GM18907 (cell line): ENCODE measurements around the gene NLRP1.
"Not testable (repeated sequence)": the region's sequence is repeated elsewhere in the genome, so short reads cannot be mapped to it uniquely, and the experiment has no call there.

Experiments used
- ATAC-seq: cut with Tn5 transposase; IDR thresholded peaks from one replicate; pipeline ENCODE4 v1.9.1; 2021; ENCODE audit warnings: mild to moderate bottlenecking, moderate library complexity; ENCODE audit not compliant: unreplicated experiment

The NLRP1 gene

DNA sequence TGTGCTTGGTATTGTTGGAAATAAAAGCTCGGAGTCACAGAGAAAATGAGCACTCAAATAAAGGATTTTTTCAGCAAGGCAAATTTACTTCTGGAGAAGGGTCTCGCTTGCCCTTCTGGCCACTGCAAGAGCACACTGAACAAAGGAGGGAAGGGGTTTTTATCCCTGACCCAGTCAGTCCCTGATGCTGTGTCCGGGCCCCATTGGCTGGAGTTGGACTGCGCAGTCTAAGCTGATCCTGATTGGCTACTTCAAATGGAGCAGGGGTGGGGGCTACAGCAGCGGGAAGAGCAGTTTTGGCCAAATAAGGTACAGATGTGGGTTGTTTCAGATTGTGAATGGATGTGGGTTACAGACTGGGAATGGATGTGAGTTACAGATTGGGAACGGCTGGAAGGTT is 4.3 kb upstream of the NLRP1 start:
- no peak for ATAC-seq

DNA sequence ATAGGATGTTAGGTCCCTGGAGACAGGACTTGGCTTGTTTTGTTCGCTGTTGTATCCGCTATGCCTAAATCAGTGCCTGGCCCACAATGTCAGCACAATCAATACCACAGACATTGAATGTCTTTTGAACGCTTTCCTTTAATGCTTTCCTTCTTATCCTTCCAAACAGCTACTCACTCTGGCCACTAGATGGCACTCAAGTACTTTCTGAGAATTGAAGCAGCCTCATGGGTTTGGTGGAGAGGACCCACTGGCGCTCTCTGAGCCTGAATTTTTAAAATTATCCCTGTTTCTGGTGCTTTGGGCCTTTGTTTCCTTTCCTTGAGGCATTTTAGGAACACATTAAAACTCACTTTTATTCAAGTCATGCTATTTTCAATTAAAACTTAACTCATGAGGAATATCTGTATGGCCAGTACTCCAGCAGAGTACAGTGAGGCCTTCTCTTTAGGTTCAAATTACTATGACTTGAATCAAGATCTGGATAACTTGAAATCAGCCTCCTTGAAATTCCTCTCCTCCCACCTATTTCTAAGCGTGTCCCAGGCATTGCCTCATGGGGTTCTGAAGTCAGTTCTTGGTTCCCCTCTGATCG is 3.2 kb upstream of the NLRP1 start:
- no peak for ATAC-seq

DNA sequence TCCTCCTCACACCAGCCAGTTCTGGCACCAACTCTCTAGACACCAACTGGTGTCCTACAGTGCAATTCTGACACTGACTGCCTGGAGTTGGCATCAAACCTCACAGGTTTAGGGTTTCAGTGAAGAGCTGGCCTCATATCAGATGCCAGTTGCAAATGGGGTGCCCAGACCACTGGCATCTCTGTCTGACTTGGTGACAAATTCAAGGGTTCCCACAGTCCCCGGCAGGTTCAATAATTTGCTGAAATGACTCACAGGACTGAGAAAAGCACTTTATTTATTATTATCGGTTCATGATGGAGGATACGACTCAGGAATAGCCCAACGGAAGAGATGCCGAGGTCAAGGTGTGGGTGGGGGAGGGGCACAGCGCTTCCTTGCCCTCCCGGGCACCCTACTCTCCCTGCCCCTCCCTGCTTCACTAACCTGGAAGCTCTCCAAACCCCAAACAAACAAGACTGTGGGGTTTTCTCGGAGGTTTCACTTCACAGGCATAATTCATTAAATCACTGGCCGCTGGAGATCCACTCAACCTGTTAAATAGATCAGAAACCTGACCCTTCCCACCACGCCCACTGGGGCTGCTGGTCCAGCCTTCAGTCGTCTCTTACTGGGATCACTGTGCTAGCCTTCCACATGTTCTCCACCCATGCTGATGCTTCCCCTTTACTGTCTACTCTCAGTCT is 1.7 kb upstream of the NLRP1 start:
- no peak for ATAC-seq

DNA sequence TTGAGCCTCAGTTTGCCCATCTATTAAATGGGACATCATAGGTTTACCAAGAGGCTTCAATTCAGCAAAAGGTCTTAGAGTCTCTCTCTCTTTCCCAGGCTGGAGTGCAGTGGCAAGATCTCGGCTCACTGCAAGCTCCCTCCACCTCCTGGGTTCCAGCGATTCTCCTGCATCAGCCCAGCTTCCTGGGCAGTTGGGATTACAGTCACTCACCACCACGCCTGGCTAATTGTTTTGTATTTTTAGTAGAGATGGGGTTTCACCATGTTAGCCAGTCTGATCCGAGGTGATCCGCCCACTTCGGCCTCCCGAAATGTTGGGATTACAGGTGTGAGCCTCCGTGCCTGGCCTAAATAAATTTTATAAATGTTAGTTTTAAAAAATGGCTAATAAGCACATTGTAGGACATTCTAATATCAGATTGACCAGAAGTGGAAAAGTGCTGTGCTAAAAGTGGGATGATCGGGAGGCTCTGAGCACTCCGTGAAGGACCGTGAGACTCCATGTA is 1.0 kb upstream of the NLRP1 start:
- no peak for ATAC-seq

DNA sequence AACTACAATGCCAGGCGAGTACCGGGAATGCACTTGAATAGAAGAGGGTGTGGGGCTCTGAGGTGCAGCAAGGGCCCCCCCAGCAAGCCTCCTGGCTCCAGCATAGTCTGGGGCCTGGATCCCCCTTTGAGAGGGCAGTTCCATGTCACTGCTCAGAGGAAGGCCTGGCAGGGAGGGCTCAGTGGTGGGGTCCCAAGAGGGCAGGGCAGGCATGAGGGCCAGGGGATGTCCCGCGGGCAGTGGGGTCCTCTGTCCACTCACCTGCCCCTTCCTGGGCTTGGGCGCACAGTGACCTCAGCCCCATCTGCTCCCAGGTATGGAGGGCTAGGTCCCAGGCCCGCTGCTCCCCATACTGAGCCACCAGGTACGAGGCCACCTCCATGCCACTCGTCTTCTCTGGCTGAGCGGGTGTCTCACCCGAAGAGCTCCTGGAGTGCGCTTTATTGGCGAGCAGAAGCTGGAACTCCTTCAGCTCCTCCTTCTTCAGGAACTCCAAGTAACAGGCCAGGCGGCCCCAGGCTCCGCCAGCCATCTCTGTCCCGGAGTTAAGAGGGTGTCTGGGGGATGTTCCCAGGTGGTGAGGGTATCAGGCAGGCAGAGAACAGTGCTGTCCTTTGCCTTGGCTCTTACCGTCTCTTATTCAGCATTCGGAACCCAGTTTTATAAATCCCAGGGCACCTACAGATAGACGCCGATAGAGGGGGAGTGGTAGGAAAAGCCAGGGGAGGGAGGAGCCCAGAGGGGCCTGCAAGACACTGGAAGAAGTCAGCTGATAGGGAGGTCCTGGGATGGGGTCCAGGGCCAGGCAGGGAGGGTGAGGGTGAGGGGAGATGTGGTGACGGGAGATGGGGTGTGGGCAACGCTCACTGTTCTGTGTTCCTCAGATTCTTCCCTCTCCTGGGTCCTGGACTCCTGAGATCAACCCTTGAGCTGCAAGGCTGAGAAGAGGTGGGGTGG is 605 bp downstream of the NLRP1 start:
- ATAC-seq: peak; percentile 3

DNA sequence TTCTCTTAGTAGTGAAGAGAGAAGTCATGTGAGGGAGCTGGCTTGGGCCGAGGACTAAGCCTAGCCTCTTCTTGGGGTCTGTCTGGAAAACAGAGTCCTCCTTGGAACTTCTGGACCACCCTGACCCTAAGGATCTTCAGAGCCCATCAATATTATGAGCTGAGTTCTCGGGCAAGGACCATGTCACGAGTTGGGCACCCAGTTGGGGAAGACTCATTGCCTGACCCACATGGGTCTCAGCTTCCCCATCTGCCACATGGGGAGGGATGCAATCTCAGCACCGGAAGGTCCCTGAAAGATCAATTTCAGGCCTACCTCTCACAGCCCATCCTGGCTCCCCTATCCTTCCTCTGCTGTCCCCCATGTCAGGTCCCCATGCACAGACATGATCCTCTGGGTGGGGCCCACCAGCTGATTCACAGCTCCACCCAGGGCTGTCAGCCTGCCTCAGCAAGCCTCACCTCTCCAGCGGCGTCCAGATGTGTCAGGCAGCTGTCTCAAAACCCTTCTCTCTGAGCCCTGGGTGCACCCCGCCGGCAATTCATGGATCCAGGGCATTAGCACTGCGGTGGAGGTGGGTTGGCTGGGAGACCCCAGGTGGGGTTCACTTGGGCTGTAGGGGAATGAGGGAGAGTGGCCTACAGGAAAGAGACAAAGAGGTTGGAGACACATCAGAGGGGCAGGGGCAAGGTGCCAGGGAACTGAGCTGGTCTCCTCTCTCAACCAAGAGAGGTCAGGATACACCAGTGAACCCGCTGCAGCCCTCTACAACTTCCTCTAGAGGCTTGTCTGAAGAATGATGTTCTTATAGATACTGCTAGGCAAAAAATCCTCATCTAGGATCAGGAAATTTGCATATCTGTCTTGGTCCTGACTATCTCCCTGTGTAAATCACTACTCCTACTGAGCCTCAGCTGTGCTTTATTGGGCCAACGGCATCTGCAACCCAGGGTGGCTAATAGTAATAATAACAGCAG is 1.8 kb downstream of the NLRP1 start:
- ATAC-seq: no peak

DNA sequence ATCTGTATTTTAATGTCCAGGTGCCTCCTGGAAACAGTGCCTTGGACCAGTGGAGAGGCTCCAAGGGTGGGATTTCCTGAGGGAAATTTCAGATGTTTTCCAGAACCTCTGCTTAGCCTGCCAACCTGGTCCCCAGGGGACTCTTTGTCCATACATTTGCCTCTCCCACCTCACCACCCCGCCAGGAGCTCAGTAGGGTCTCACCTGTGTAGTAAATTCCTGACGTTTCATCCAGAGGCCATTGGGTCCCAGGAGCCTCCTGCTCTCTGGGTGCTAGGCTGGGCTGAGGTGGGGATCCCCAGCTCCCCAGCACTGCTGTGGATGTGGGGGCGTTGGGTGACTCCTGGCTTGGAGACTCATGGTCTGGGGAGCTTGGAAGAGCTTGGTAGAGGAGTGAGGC is 2.7 kb downstream of the NLRP1 start:
- ATAC-seq: no peak

DNA sequence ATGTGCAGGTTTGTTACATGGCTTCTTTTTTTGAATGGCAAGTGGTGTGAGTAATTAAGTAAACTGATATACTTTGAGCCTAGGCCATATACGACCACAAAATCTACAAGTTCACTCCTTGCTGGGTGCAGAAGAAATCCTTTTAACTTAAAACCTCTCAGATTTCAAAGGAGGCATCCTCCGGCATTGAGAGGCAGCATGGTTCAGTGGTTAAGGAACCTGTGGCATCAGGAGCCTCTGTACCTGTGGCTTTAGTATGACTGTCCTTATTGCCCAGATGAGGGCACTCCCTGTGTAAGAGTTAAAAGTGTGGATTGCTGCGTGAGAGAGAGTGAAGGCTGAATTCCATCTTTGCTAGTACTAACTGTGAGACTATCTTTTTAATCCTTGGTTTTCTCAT is 3.3 kb downstream of the NLRP1 start:
- no peak for ATAC-seq

DNA sequence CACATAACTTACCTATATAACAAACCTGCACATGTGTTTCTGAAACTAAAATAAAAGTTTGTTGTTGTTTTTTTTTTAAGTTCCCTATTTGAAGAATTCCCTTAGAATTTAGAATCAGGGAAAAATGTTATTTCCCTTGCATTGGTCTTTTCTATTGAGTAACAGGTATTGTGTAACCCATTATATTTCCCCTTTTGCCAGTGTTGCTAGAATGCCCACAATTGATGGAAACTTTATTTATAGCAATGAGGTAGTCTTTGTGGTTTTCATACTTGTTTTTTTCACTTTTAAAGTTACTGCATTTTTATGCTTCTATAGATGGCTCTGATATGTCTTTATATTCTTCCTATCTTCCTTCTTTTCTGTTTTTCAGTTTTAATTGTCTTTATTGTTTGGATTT is 3.9 kb downstream of the NLRP1 start:
- ATAC-seq: no peak

DNA sequence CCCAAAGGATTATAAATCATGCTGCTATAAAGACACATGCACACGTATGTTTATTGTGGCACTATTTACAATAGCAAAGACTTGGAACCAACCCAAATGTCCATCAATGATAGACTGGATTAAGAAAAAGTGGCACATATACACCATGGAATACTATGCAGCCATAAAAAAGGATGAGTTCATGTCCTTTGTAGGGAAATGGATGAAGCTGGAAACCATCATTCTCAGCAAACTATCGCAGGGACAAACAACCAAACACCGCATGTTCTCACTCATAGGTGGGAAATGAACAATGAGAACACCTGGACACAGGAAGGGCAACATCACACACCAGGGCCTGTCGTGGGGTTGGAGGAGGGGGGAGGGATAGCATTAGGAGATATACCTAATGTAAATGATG is 5.5 kb downstream of the NLRP1 start:
- not testable (repeated sequence) for ATAC-seq

DNA sequence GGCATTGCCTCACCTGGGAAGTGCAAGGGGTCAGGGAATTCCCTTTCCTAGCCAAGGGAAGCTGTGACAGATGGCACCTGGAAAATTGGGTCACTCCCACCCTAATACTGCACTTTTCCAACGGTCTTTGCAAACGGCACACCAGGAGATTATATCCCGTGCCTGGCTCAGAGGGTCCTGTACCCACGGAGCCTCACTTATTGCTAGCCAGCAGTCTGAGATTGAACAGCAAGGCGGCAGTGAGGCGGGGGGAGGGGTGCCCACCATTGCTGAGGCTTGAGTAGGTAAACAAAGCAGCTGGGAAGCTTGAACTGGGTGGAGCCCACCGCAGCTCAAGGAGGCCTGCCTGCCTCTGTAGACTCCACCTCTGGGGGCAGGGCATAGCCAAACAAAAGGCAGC is 11.3 kb downstream of the NLRP1 start:
- not testable (repeated sequence) for ATAC-seq

DNA sequence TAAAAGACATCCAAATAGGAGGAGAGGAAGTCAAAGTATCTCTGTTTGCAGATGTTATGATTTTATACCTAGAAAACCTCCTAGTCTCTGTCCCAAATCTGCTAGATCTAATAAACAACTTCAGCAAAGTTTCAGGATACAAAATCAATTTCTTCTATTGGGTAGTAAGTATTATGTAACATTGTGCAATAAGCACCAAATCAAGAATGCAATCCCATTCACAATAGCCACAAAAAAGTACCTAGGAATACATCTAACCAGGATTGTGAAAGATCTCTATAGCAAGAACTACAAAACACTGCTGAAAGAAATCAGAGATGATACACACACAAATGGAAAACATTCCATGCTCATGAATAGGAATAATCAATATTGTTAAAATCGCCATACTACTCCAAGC is 13.0 kb downstream of the NLRP1 start:
- no peak for ATAC-seq

DNA sequence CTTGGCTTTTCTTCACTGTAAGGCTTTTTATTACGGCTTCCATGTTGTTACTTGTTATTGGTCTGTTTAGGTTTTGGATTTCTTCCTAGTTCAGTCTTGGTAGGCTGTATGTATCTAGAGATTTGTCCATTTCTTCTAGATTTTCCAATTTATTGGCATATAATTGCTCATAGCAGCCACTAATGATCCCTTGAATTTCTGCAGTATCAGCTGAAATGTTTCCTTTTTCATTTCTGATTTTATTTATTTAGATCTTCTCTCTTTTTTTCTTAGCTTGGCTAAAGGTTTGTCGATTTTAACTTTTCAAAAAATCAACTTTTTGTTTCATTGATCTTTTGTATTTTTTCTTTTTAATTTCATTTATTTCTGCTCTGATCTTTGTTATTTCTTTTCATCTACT is 18.5 kb downstream of the NLRP1 start:
- no peak for ATAC-seq

DNA sequence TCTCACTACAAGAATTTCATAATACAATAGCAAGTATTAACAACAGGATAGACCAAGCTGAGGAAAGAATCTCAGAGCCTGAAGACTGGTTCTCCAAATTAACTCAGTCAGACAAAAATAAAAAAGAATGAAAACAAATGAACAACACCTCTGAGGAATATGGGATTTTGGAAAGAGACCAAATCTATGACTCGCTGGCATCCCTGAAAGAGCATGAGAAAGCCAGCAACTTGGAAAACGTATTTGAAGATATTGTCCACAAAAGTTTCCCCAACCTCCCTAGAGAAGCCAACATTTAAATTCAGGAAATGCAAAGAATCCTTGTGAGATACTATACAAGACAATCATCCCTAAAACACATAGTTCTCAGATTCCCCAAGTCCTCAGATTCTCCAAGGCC is 20.9 kb downstream of the NLRP1 start:
- ATAC-seq: no peak

DNA sequence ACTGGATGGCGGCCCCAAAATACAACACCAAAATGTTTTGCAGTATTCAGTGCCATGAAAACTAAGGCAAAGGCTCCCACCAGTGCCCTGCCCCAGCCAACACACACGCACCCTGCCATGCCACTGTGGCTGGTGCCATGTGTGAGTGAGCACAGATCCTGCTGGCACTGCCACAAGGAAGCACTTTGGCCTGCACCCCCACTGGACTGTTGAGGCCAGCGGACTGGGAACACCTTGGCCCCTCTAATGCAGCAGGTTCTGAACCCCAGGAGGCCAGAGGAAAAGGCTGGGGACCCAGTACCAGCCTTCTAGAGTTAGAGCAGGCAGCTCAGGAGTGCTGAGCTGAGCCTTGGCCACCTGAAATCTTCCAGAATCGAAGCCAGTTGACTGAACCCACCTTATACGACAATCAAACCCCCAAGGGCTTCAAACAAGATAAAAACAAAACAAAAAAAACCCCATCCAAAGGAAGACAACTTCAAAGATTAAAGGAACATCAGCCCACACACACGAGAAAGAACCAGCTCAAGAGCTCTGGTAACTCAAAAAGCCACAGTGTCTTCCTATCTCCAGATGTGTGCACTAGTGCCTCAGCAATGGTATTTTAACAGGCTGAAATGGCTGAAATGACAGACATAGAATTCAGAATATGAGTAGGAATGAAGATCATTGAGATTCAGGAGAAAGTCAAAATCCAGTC is 21.5 kb downstream of the NLRP1 start:
- ATAC-seq: no peak

DNA sequence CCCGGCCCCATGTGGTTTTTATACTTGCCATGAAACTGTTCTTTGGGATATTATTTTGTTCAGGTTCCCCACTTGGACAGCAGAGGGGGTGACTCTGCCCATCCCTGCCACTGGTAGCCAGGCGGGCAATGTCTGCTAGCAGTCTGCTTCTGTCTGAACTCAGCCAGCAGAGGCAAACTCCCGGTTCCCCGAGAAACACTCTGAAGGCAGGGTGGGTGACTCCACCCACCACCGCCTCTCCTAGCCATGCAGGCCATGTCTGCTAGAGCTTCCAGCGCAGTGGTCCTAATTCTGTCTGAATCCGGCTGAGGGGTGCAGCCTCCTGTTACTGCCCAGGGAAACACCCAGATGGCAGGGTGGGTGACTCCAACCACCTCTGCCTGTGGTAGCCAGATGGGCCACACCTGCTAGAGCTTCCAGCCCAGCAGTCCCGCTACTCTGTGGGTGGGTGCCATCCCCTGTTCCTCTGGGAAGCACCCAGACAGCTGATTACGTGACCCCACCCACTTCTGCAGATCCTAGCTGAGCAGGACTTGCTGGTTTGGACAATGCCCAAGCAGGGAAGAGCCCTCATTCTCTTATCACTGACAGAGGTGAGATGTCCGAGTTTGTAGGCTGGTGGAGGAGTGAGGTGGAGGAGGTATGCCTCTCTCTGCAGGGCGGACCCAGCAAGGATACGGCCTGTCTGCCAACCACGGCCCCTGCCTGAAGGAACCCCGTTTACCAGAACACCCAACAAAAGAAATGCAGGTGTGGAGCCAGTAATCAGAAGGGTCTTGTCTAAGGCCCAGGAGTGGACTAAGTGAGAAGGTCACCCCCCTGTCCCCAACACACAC is 22.4 kb downstream of the NLRP1 start:
- no peak for ATAC-seq

DNA sequence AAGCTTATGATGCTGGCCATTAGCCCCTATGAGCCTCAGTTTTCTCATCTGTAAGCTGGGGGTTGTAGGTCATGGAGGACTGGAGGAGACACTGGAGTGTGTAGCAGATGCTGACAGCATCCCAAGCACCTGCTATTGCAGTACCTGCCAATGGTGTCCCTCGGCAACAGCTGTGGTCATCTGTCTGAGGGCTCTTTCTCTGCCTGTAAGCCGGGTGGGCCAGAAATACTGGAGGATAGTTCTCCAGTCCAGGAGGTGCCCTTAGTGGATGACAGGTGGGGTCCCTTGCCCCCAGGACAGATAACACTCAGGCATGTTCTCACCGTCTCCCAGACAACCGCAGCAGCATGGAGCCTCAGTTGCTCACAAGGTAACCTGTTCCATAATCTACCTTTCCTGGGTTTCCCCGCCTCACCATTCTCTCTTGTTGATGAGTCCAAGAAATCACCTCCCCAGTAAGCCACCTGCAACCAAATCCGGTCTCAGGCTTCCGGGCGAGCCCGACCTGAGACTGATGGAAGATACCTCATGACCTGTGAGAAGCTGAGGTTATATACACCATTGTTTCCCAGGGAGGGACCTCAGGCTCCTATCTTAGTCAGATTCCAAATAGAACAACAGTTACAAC is 23.8 kb downstream of the NLRP1 start:
- no peak for ATAC-seq
